Esophagus muscularis mucosa (tissue), 4 donors: ENCODE results near the gene HEPN1.

ENCODE experiments used
- CTCF ChIP-seq, 3 experiments: fragments of 200-600 bp in 2 of 3; fragments of 450-650 bp in 1 of 3; sonication (generic) in 2 of 3; IDR thresholded peaks; one replicate each; pipeline ENCODE4 v1.5.1; 2017 to 2019; ENCODE audit warnings: antibody characterized with exemption in 3 of 3, mild to moderate bottlenecking in 2 of 3, moderate library complexity in 1 of 3
- EP300 ChIP-seq: sonication (generic); formaldehyde crosslinking; IDR thresholded peaks from one replicate; pipeline ENCODE4 v1.6.1; 2017; ENCODE audit warnings: antibody characterized with exemption
- POLR2A ChIP-seq: fragments of 450-650 bp; IDR thresholded peaks from one replicate; pipeline ENCODE4 v1.6.1; 2017; ENCODE audit warnings: antibody characterized with exemption, moderate library complexity, mild to moderate bottlenecking, low read depth
- POLR2AphosphoS5 ChIP-seq, 2 donors: sonication (generic); formaldehyde crosslinking; IDR thresholded peaks; one replicate each; pipeline ENCODE4 v1.6.1; 2017; ENCODE audit warnings: antibody characterized with exemption in 2 of 2

DNA sequence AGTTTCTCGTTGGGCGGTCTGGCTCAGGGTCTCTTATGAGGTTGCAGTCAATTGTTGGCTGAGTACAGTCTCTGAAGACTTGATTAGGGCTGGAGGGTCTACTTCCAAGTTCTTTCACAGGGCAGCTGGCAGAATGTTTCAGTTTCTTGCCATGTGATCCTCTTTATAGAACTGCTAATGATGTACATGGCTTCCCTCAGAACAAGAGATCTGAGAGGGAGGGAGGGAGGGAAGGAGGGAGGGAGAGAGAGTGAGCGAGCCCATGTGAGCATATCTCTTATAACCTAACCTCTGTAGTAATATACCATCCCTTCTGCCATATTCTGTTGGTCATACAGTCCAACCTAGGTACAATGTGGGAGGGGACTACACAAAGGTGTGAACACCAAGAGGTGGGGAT lies 32.3 kb downstream of the HEPN1 start:
- no peak for TF ChIP-seq CTCF (IDR thresholded peaks at IDR 0.05)
- no peak for TF ChIP-seq POLR2AphosphoS5 (IDR thresholded peaks at IDR 0.05)
- TF ChIP-seq EP300: no peak
- no peak for TF ChIP-seq POLR2A
